ENCODE data around the gene LY6G6D. TPM values are rescaled to one million over a fixed set of nuclear protein-coding genes. Genes with fewer than 3 reads are reported as not detected.

LY6G6D gene
- total and polyA plus RNA-seq, 2 donors (not counting 1 experiment from before 2014, with no cell fraction given), result not detected

DNA sequence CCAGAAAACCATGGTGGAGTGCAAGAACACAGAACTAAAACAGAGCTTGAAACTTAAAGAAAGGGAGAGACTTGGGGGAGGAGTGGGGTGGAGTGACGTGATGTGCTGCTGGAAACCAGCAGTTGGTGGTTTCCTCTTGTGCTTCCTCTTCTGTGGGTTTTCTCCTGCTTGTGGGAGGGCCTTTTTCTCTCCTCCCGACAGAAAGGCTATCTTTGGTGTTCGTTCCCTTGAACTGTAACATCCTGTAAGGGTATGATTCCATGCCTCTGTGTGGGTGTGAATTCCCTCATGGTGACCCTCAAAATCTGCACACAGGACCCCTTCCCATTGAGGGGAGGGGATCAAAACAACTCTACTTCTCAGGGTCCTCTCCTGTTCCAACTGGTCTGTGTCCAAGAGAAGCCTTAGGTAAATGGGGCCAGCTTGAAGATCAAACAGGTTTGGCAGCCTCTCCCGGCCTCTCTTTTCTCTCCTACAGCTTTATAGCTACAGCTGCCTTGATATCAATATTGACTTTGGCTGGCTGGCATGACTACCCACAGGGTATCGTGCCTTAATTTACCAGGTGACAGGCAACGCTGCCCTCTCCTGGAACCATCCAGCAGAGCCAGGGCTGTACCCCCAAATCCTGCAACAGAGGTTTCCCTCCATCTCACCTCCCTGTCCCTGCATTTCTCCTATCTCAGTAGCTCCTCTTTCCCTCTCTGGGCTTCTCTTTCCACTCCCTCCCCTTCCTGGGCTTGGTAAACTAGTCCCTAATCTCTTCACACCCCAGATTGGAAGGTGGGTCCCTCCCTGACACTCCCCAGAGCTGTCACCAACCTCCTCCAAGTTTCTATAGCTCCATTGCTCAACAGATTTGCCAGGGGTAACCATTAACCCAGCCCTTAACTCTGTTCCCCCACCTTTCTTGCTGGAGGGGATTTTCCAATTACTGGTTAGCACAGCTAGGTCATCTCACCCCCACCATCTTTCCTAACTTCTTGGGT is 23.1 kb downstream of the LY6G6D start:
- peak overlapping the region in 2 of 4 experiments; percentile 17 to 19 for H3K4me3 ChIP-seq (replicated peaks in 1 of 4; ENCODE audit: control extremely low read depth in 1 of 4, insufficient read depth in 1 of 4, low read depth in 3 of 4, low read length in 4 of 4)
- no peaks in the 10 kb centered on the region for H3K27me3 ChIP-seq (ENCODE audit: control insufficient read depth, insufficient read depth, low read length)
- peak overlapping the region; percentile 42 for H2AFZ ChIP-seq (ENCODE audit: low read length)
- no peaks in the 10 kb centered on the region for H3K9me3 ChIP-seq (ENCODE audit: control insufficient read depth, insufficient read depth, low read depth, low read length)
- H3K4me2 ChIP-seq (ENCODE audit: extremely low read depth, insufficient read depth, low read length), result peak overlapping the region; percentile 55
- TF ChIP-seq, protein P1, sequence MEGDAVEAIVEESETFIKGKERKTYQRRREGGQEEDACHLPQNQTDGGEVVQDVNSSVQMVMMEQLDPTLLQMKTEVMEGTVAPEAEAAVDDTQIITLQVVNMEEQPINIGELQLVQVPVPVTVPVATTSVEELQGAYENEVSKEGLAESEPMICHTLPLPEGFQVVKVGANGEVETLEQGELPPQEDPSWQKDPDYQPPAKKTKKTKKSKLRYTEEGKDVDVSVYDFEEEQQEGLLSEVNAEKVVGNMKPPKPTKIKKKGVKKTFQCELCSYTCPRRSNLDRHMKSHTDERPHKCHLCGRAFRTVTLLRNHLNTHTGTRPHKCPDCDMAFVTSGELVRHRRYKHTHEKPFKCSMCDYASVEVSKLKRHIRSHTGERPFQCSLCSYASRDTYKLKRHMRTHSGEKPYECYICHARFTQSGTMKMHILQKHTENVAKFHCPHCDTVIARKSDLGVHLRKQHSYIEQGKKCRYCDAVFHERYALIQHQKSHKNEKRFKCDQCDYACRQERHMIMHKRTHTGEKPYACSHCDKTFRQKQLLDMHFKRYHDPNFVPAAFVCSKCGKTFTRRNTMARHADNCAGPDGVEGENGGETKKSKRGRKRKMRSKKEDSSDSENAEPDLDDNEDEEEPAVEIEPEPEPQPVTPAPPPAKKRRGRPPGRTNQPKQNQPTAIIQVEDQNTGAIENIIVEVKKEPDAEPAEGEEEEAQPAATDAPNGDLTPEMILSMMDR (conservative IDR thresholded peaks at IDR 0.05 in 1 of 2, IDR thresholded peaks at IDR 0.05 in 1 of 2; ENCODE audit: low read depth in 1 of 2, low read length in 2 of 2), result peak; percentile 24 to 34
- TF ChIP-seq EZH2 (IDR thresholded peaks at IDR 0.05; ENCODE audit: low read length, missing control alignments), result no peak
- peak; percentile 84 to 87 for DNase-seq (ENCODE audit: low read depth in 2 of 2)
- peaks cover 7% of the 10 kb centered on the region for H3K36me3 ChIP-seq (ENCODE audit: control insufficient read depth, insufficient read depth, low read length)
- H3K79me2 ChIP-seq (ENCODE audit: control insufficient read depth, insufficient read depth, low read length), result peaks cover 44% of the 10 kb centered on the region
- H3K9ac ChIP-seq (ENCODE audit: insufficient read depth, low read length), result no peak overlapping the region
- H3K27ac ChIP-seq (ENCODE audit: insufficient read depth, low read length), result peak overlapping the region; percentile 79
- H3K4me1 ChIP-seq (ENCODE audit: control insufficient read depth, extremely low read depth, insufficient read depth, low read length), result peaks cover 31% of the 10 kb centered on the region
- no peaks in the 10 kb centered on the region for H4K20me1 ChIP-seq (ENCODE audit: control insufficient read depth, extremely low read depth, insufficient read depth, low read length)

DNA sequence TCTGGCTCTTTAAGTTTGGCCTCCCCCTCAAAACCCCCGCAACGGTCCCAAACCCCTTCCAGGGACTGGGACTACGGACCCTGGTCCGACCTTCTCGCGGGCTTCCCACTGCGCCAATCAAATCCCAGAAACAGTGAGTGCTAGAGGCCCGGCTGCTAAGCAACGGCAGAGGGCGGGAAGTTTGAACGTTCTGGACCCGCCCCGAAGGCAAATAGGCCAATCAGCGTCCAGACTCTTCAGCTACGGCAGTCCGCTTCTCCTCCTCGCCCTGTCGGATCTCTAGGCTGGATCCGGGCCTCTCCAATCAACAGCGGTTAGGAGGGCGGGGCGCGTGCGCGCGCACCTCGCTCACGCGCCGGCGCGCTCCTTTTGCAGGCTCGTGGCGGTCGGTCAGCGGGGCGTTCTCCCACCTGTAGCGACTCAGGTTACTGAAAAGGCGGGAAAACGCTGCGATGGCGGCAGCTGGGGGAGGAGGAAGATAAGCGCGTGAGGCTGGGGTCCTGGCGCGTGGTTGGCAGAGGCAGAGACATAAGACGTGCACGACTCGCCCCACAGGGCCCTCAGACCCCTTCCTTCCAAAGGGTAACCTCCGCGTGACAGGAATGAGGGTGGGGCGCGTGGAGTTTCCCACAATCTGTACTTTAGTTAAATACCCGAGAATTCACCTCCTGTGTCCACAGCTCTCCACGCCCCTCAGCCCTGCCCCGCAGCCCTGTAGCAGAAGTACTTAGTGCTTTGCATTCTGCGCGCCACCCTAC is 24.7 kb downstream of the LY6G6D start, which contains the start of gene MSH5:
TSS of gene MSH5 (plus strand) at position 367 of the 758 bp plus-strand sequence. CDS start 462 bp downstream, outside the sequence.
- no peak for TF ChIP-seq EZH2 (IDR thresholded peaks at IDR 0.05; ENCODE audit: low read length, missing control alignments)
- TF ChIP-seq, protein P1 (conservative IDR thresholded peaks at IDR 0.05 in 1 of 2, IDR thresholded peaks at IDR 0.05 in 1 of 2; ENCODE audit: low read depth in 1 of 2, low read length in 2 of 2), result no peak
- Histone ChIP-seq H4K20me1 (ENCODE audit: control insufficient read depth, extremely low read depth, insufficient read depth, low read length) (no peaks in the 10 kb centered on the region), H3K4me3 (replicated peaks in 1 of 4; ENCODE audit: control extremely low read depth in 1 of 4, insufficient read depth in 1 of 4, low read depth in 3 of 4, low read length in 4 of 4) (peak within 1 kb of the TSS; percentile 79 to 91 (median 87)), H3K27me3 (ENCODE audit: control insufficient read depth, insufficient read depth, low read length) (no peaks in the 10 kb centered on the region), H3K9ac (ENCODE audit: insufficient read depth, low read length) (peak within 1 kb of the TSS; percentile 73), H3K27ac (ENCODE audit: insufficient read depth, low read length) (peak within 1 kb of the TSS; percentile 79), H3K79me2 (ENCODE audit: control insufficient read depth, insufficient read depth, low read length) (peaks cover 29% of the 10 kb centered on the region), H2AFZ (ENCODE audit: low read length) (peak within 1 kb of the TSS; percentile 81), H3K36me3 (ENCODE audit: control insufficient read depth, insufficient read depth, low read length) (peaks cover 2% of the 10 kb centered on the region), H3K4me2 (ENCODE audit: extremely low read depth, insufficient read depth, low read length) (peak within 1 kb of the TSS; percentile 86), H3K4me1 (ENCODE audit: control insufficient read depth, extremely low read depth, insufficient read depth, low read length) (peaks cover 22% of the 10 kb centered on the region), H3K9me3 (ENCODE audit: control insufficient read depth, insufficient read depth, low read depth, low read length) (no peaks in the 10 kb centered on the region)
- peak; percentile 98 to 99 for DNase-seq (ENCODE audit: low read depth in 2 of 2)

Data from fibroblast of lung (primary cell).